Heart right ventricle (tissue), 16 donors: ENCODE results near the gene HNRNPLL. TPM values are rescaled to one million over a fixed set of nuclear protein-coding genes. Genes with fewer than 3 reads are reported as not detected.

ENCODE experiments used
- ATAC-seq, 8 donors: fragments of 200-7000 bp; cut with Tn5 transposase; one replicate each; pipeline ENCODE4 v1.9.1; 2020; ENCODE audit warnings: mild to moderate bottlenecking in 8 of 8, moderate library complexity in 8 of 8, moderate number of reproducible peaks in 1 of 8
- DNase-seq, 2 donors: peaks; one replicate each; pipeline ENCODE4 v3.0.0-alpha.2; 2020
- H3K27ac ChIP-seq, 10 donors: fragments of 200-600 bp; sonication (generic) in 2 of 10; one replicate each; pipeline versions ENCODE4 v1.5.0 to v1.8.0; 2020 to 2022; ENCODE audit warnings: mild to moderate bottlenecking in 3 of 10
- H3K27me3 ChIP-seq, 7 donors: fragments of 200-600 bp; one replicate each; pipeline ENCODE4 v1.8.0; 2021 to 2022; ENCODE audit warnings: mild to moderate bottlenecking in 2 of 7
- H3K36me3 ChIP-seq, 9 donors: fragments of 200-600 bp; sonication (generic) in 1 of 9; one replicate each; pipeline versions ENCODE4 v1.5.0 to v1.8.0; 2020 to 2022; ENCODE audit warnings: mild to moderate bottlenecking in 2 of 9
- H3K4me1 ChIP-seq, 9 donors: fragments of 200-600 bp; sonication (generic) in 1 of 9; one replicate each; pipeline versions ENCODE4 v1.5.0 to v1.8.0; 2020 to 2022; ENCODE audit warnings: mild to moderate bottlenecking in 4 of 9
- H3K4me3 ChIP-seq, 10 donors: fragments of 200-600 bp; sonication (generic) in 2 of 10; one replicate each; pipeline versions ENCODE4 v1.5.0 to v1.8.0; 2020 to 2022; ENCODE audit warnings: mild to moderate bottlenecking in 7 of 10, moderate library complexity in 2 of 10
- H3K9me3 ChIP-seq, 11 donors: fragments of 200-600 bp in 10 of 11; sonication (generic) in 2 of 11; one replicate each; pipeline versions ENCODE4 v1.5.0 to v1.8.0; 2013 to 2022; ENCODE audit warnings: mild to moderate bottlenecking in 2 of 11, control low read depth in 1 of 11, moderate library complexity in 1 of 11
- WGBS, 2 donors: extraction: QIAGEN DNeasy Blood & Tissue Kit; methylation state at CpG; one replicate each; pipeline ENCODE4 v1.1.7; 2013; ENCODE audit warnings: inconsistent platforms in 1 of 2; 5-methylcytosine and 5-hydroxymethylcytosine counted together
- intact Hi-C, 10 donors: fragments of 100-400 bp; cut with DNase I; formaldehyde crosslinking; loops; one replicate each; pipeline versions ENCODE4 v1.11.1 to v1.14.2; 2022
- polyA plus RNA-seq, 2 donors: library from polyadenylated mRNA; stranded (reverse); fragments of 200-250 nt; gene quantifications; one replicate each; pipeline ENCODE4 v1.2.3, GENCODE V29; 2013
- total RNA-seq, 10 donors: library from RNA; stranded (reverse); fragmentation: NEBNext Ultra II Directional in 3 of 10; extraction: Animal tissue kit (Norgen Biotek cat#: 25700) in 3 of 10; gene quantifications; one replicate each; pipeline versions ENCODE4 v1.2.1 to v1.2.4, GENCODE V29; 2021 to 2023
- TF ChIP-seq, protein P1 (sequence below), 9 donors: fragments of 200-600 bp; sonication (generic) in 2 of 9; IDR thresholded peaks; one replicate each; pipeline versions ENCODE4 v1.5.0 to v1.8.0; 2021 to 2022; ENCODE audit warnings: antibody characterized with exemption in 9 of 9, mild to moderate bottlenecking in 5 of 9, moderate library complexity in 1 of 9
- donor health status: Arrhythmogenic right ventricular cardiomyopathy.
- donor health status: ischemic (EF 13 %, LVEDD 7.1; RV severe dilation, severe dysfunction).
- donor health status: healthy with polysubstance abuse.
- donor health status: DM: no; HTN: yes; CAD: no.
- donor health status: DM: no; HTN: no; CAD: no.
- donor health status: ischemic (EF 25% LVEDD 6.9; RV normal size, moderate dysfunction).
- donor health status: ischemic (EF 25% LVEDD 5.7; RV mildly dilated, moderate dysfunction).
- donor health status: healthy.
- donor health status: DM: yes; HTN: yes; CAD: no.
- donor health status: Ischemic cardiomyopathy.
- donor health status: ischemic (EF 35%, LVEDD 5.7; RV mildly dilated, moderate dysfunction).
- donor health status: nonischemic (EF 11% LVEDD 7.7; RV severe dilation, severe dysfunction).
- donor health status: DM: yes; HTN: yes; CAD: no.
- donor health status: PGD.
- donor health status: ischemic (EF 29% LVEDD 5.4; RV normal size, mild dysfunction).
- donor health status: nonischemic (EF 23%, LVEDD 6.1; RV moderate dilation, normal function).

HNRNPLL gene
- total and polyA plus RNA-seq, 12 donors: 8.9 to 32.7 (median 25.3) TPM

DNA sequence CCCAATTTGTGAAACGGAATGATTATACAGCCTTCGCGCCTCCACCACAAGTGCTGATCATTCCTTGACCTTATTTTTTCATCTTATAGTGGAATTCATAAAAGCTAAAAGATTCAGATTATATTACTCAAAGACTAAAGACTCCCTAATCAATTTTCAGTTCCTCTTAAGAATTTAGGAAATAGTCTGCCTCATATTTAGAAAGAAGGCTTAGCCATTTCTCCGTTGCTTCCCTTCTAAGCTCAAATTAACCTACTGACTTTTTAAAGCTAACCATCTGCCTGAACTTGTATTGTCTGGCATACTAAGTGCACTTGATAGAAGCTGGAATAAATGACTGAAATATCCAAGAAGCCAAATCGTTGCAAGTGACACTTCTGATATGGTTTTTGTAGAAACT, 44.7 kb downstream of the HNRNPLL start:
- Histone ChIP-seq H3K4me1 (peaks cover 0 to 20% (median 0%) of the 10 kb centered on the region in 9 donors), H3K4me3 (no peak overlapping the region), H3K27me3 (no peaks in the 10 kb centered on the region), H3K27ac (no peak overlapping the region), H3K36me3 (peaks cover 0 to 45% (median 7%) of the 10 kb centered on the region in 9 donors), H3K9me3 (no peaks in the 10 kb centered on the region)
- DNase-seq (no peak), ATAC-seq (no peak)
- intact Hi-C loops: no loop called here
- TF ChIP-seq, protein P1, sequence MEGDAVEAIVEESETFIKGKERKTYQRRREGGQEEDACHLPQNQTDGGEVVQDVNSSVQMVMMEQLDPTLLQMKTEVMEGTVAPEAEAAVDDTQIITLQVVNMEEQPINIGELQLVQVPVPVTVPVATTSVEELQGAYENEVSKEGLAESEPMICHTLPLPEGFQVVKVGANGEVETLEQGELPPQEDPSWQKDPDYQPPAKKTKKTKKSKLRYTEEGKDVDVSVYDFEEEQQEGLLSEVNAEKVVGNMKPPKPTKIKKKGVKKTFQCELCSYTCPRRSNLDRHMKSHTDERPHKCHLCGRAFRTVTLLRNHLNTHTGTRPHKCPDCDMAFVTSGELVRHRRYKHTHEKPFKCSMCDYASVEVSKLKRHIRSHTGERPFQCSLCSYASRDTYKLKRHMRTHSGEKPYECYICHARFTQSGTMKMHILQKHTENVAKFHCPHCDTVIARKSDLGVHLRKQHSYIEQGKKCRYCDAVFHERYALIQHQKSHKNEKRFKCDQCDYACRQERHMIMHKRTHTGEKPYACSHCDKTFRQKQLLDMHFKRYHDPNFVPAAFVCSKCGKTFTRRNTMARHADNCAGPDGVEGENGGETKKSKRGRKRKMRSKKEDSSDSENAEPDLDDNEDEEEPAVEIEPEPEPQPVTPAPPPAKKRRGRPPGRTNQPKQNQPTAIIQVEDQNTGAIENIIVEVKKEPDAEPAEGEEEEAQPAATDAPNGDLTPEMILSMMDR (IDR thresholded peaks at IDR 0.05): no peak
- 94% methylated on average over 5 of the region's 5 CpGs for WGBS, 2 donors

DNA sequence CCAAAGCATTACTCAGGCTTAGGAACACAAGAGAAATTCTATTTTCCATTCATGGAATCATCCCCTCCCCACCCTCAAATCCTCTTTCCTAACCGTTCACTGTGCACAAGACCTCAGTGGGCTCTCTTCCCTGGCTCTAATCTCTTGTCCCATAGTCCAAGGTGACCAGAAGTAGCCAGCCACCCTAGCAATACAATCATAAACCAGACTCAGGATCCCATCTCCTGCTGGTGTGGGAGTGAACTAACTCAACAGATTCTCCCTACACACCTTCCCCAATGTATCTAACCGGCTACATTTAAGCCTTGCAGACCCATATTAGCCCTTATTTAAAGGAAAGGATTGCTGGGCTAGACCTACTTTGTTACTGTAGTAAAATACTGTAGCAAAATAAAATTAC, 45.5 kb downstream of the HNRNPLL start:
- WGBS, 2 donors: 78 to 79% methylated on average over 2 of the region's 2 CpGs
- DNase-seq: no peak
- Histone ChIP-seq H3K27me3 (no peaks in the 10 kb centered on the region), H3K4me3 (no peak overlapping the region), H3K27ac (no peak overlapping the region), H3K36me3 (peaks cover 0 to 37% (median 7%) of the 10 kb centered on the region in 9 donors), H3K4me1 (peaks cover 0 to 20% (median 0%) of the 10 kb centered on the region in 9 donors), H3K9me3 (no peaks in the 10 kb centered on the region)
- TF ChIP-seq, protein P1 (IDR thresholded peaks at IDR 0.05): no peak
- no peak for ATAC-seq
- intact Hi-C loops: no loop called here

DNA sequence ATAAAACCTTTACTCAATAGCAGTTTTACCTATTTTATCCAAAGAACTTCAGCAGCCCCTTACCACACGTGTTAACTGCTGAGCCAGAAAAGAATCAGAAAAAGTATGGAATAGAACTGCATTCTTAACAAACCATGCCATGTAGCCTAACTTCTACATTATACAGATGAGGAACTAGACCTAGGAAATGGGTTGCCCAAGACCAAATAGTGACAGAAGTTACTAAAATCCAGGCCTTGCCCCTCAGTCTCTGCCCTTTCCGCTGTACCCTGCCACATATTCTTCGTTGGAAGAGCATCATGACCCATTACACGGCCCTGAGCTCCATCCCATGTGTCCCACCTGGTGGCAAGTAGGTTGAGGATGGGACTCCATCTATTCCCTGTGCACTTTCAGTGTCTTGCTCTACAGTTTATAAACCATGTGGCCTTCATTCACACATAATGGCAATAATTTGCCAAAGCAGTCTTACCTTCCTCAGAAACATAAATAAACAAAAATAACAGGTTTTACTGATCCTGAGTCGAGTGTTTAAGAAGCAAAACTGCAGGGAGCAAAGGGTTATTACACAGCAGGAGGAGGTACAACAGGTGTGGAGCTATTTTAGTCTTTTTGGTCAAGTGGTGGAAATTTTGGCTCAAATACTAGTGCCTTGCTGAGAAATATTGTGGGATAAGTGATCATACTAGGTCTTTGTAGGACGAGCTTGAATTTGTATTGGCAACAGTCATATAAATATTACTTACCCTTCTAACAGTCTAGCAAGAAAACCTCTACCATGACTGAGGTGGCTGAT, 46.5 kb downstream of the HNRNPLL start:
- TF ChIP-seq, protein P1 (IDR thresholded peaks at IDR 0.05): no peak
- DNase-seq: no peak
- peak in 1 of 8 donors; percentile 40 for ATAC-seq
- Histone ChIP-seq H3K27ac (peak overlapping the region in 1 of 10 donors; percentile 23), H3K36me3 (peaks cover 0 to 33% (median under 1%) of the 10 kb centered on the region in 9 donors), H3K4me3 (no peak overlapping the region), H3K4me1 (peaks cover 0 to 20% (median 0%) of the 10 kb centered on the region in 9 donors), H3K27me3 (no peaks in the 10 kb centered on the region), H3K9me3 (peaks cover 0 to 5% (median 0%) of the 10 kb centered on the region in 11 donors)
- intact Hi-C loops: no loop called here
- 91 to 92% methylated on average over 6 of the region's 6 CpGs for WGBS, 2 donors

DNA sequence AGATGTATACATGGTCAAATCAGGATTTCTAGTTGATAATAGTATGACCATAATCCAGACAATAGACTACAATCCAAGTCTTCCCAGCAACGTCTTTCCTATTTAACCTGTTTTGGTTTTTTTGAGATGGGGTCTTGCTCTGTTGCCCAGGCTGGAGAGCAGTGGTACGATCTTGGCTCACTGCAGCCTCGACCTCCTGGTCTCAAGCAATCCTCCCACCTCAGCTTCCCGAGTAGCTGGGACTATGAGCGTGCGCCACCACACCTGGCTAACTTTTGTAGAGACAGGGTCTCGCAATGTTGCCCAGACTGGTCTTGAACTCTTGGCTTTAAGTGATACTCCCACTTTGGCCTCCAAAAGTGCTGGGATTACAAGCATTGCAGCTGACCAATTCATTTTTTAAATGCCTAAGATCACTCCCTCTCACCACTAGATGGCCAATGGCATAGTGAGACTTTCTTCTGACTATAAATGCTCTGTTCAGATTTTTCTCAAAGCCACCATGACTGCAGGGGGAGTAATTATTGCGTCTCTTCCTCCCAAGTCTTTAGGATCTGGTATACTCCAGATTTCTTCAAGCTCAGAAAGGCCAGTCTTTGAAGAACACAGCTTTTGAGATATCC, 47.6 kb downstream of the HNRNPLL start:
- Histone ChIP-seq H3K36me3 (peaks cover 0 to 22% (median 0%) of the 10 kb centered on the region in 9 donors), H3K27me3 (no peaks in the 10 kb centered on the region), H3K27ac (no peak overlapping the region), H3K9me3 (peaks cover 0 to 5% (median 0%) of the 10 kb centered on the region in 11 donors), H3K4me3 (no peak overlapping the region), H3K4me1 (peaks cover 0 to 20% (median 0%) of the 10 kb centered on the region in 9 donors)
- 96% methylated on average over 8 of the region's 8 CpGs for WGBS, 2 donors
- no peak for DNase-seq
- ATAC-seq: no peak
- intact Hi-C loops: loop anchor here in 1 of 10 donors (5.0 kb wide), 1 partner anchor 1312 kb away; no protein-coding TSS in a partner anchor
- TF ChIP-seq, protein P1 (IDR thresholded peaks at IDR 0.05): peak in 6 of 9 donors; percentile 13 to 33 (median 26)
